Chondrocyte (in vitro differentiated cells): Measurements from ENCODE around the gene DRAXIN. TPM values are rescaled to one million over a fixed set of nuclear protein-coding genes. Genes with fewer than 3 reads are reported as not detected.

Experiments
- DNase-seq: peaks from one replicate; pipeline ENCODE4 v3.0.0; 2021; ENCODE audit warnings: mixed read lengths, low spot score
- H3K27ac Mint-ChIP-seq: one replicate; pipeline ENCODE4 v1.8.0; 2021; ENCODE audit warnings: mild to moderate bottlenecking, moderate library complexity, mixed read lengths; ENCODE audit not compliant: unreplicated experiment
- H3K27me3 Mint-ChIP-seq: 2 replicates; pipeline ENCODE4 v1.8.0; 2021; ENCODE audit warnings: low read depth, mixed read lengths
- H3K36me3 Mint-ChIP-seq: 2 replicates; pipeline ENCODE4 v1.8.0; 2021; ENCODE audit warnings: low read depth, mixed read lengths
- H3K4me1 Mint-ChIP-seq: 2 replicates; pipeline ENCODE4 v1.8.0; 2021; ENCODE audit warnings: low read depth, mild to moderate bottlenecking, mixed read lengths
- H3K4me3 Mint-ChIP-seq: one replicate; pipeline ENCODE4 v1.8.0; 2021; ENCODE audit warnings: mild to moderate bottlenecking, moderate library complexity, mixed read lengths; ENCODE audit not compliant: unreplicated experiment
- H3K9me3 Mint-ChIP-seq: 2 replicates; pipeline ENCODE4 v1.8.0; 2021; ENCODE audit warnings: low read depth, mixed read lengths
- total RNA-seq: library from RNA; stranded (reverse); gene quantifications from 3 replicates; pipeline ENCODE4 v1.2.1, GENCODE V29; 2021
- TF ChIP-seq, protein P1 (sequence below): fragments of 200-600 bp; sonication (generic); IDR thresholded peaks from 2 replicates; pipeline ENCODE4 v1.5.0; 2021; ENCODE audit warnings: antibody characterized with exemption, mild to moderate bottlenecking, moderate library complexity

DRAXIN gene
- total RNA-seq, 1 donor from 2014 or later, result 0.17 TPM

GRCh38 chr1:11648732-11649158, 42.8 kb upstream of the DRAXIN start:
- Mint-ChIP-seq H3K4me1 (peaks cover 7% of the 10 kb centered on the region), H3K9me3 (no peaks in the 10 kb centered on the region), H3K36me3 (peaks cover 1% of the 10 kb centered on the region), H3K27ac (no peak overlapping the region), H3K27me3 (peaks cover 8% of the 10 kb centered on the region), H3K4me3 (no peak overlapping the region)
- TF ChIP-seq, protein P1, sequence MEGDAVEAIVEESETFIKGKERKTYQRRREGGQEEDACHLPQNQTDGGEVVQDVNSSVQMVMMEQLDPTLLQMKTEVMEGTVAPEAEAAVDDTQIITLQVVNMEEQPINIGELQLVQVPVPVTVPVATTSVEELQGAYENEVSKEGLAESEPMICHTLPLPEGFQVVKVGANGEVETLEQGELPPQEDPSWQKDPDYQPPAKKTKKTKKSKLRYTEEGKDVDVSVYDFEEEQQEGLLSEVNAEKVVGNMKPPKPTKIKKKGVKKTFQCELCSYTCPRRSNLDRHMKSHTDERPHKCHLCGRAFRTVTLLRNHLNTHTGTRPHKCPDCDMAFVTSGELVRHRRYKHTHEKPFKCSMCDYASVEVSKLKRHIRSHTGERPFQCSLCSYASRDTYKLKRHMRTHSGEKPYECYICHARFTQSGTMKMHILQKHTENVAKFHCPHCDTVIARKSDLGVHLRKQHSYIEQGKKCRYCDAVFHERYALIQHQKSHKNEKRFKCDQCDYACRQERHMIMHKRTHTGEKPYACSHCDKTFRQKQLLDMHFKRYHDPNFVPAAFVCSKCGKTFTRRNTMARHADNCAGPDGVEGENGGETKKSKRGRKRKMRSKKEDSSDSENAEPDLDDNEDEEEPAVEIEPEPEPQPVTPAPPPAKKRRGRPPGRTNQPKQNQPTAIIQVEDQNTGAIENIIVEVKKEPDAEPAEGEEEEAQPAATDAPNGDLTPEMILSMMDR, result no peak
- DNase-seq, result no peak

DNA sequence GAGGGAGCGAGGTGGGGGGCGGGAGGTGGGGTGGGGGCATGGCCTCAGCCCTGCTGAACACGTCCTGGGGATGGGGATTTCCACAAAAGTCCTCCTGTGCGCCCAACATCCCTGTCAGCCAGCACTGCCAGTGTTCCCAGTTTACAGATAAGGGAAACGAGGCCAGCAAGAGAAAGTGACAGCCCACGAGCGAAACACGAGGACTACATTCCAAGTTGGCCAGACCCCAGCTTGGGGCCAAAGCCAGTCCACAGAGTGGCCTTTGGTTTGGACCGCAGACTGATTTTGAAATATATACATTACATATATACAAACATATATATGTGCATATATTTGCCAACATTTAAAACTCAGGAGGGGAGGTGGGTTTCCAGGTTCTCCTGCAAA, 42.3 kb upstream of the DRAXIN start:
- H3K36me3 Mint-ChIP-seq, result peaks cover 1% of the 10 kb centered on the region
- TF ChIP-seq, protein P1, result no peak
- no peak overlapping the region for H3K4me3 Mint-ChIP-seq
- H3K27ac Mint-ChIP-seq, result no peak overlapping the region
- H3K9me3 Mint-ChIP-seq, result no peaks in the 10 kb centered on the region
- peaks cover 8% of the 10 kb centered on the region for H3K27me3 Mint-ChIP-seq
- DNase-seq, result no peak
- peaks cover 7% of the 10 kb centered on the region for H3K4me1 Mint-ChIP-seq

DNA sequence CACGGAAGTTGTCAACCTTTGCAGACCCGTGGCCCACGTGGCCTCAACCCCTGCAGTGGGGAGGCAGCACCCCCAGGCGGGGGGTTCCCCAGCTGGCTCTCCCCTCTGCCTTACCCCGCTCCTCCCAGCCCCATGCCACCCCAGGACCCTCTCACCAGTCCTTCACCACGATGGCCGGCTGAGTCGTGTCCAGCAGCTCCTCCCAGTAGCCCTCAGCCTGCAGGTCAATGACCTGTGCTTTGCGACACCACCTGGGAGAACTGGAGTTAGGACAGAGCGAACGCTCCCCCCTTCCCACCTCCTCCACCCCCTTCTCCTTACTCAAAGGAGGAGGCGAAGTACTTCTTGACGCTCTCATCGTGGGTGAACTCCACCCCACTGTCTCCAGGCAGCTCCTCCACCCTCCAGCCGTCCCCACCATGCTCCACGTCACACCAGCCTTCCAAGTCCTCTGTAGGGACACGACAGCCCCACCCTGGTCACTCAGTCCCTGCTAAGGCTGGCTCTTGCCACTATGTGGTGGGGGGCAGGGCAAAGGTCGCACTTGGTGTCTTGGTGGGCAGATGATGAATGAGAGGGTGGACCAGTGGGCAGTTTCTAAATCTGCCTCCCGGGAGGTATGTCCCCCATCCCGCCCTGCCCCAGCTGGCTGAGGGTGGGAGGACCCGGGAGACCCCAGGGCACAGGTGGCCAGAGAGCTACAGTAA, 41.7 kb upstream of the DRAXIN start:
- Mint-ChIP-seq H3K27ac (no peak overlapping the region), H3K36me3 (peaks cover 1% of the 10 kb centered on the region), H3K4me3 (no peak overlapping the region), H3K4me1 (peaks cover 7% of the 10 kb centered on the region), H3K27me3 (peaks cover 8% of the 10 kb centered on the region), H3K9me3 (no peaks in the 10 kb centered on the region)
- TF ChIP-seq, protein P1, result no peak
- no peak for DNase-seq

GRCh38 chr1:11650331-11650991, 41.0 kb upstream of the DRAXIN start:
- Mint-ChIP-seq H3K4me1 (peaks cover 10% of the 10 kb centered on the region), H3K4me3 (peak overlapping the region; percentile 56), H3K27ac (no peak overlapping the region), H3K9me3 (no peaks in the 10 kb centered on the region), H3K27me3 (peaks cover 8% of the 10 kb centered on the region), H3K36me3 (peaks cover 1% of the 10 kb centered on the region)
- no peak for DNase-seq
- TF ChIP-seq, protein P1, result peak; percentile 84

DNA sequence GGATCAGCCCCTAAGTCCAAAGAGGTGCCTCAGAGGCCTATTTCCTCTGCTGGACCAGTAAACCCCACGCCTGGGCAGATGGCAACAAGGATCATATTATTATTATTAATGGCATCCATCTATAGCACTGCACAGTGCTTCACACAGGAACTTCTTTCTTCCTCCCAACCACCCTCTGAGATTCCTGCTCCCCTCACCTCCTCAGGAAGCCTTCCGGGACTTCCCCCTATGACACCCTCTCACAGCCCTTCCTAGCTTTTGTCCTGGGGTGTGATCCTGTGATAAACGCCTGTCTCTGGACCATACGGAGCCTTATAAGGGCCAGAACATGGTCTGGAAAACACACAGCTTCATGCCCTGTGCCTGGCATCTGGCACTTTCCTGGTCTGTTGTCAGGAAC, 40.5 kb upstream of the DRAXIN start:
- H3K9me3 Mint-ChIP-seq, result no peaks in the 10 kb centered on the region
- no peak for DNase-seq
- H3K36me3 Mint-ChIP-seq, result peaks cover 1% of the 10 kb centered on the region
- H3K4me3 Mint-ChIP-seq, result peak overlapping the region; percentile 56
- no peak overlapping the region for H3K27ac Mint-ChIP-seq
- peaks cover 14% of the 10 kb centered on the region for H3K4me1 Mint-ChIP-seq
- TF ChIP-seq, protein P1, result no peak
- H3K27me3 Mint-ChIP-seq, result peaks cover 8% of the 10 kb centered on the region
